Cardiac septum (tissue), 1 donor: ENCODE measurements around the gene LCMT1. TPM values are rescaled to one million over a fixed set of nuclear protein-coding genes. Genes with fewer than 3 reads are reported as not detected.
"Not testable (repeated sequence)": the region's sequence is repeated elsewhere in the genome, so short reads cannot be mapped to it uniquely, and the experiment has no call there.

Experiments used
- DNase-seq: peaks from one replicate; pipeline ENCODE4 v3.0.0-alpha.2; 2020; ENCODE audit warnings: low spot score
- intact Hi-C: fragments of 100-400 bp; cut with DNase I; formaldehyde crosslinking; loops from one replicate; pipeline ENCODE4 v1.14.0; 2022
- total RNA-seq: library from RNA; stranded (reverse); fragmentation: NEBNext Ultra II Directional; extraction: Animal tissue kit (Norgen Biotek cat#: 25700); gene quantifications from one replicate; pipeline ENCODE4 v1.2.1, GENCODE V29; 2021
- donor health status: DM: no; HTN: no; CAD: no.

LCMT1 gene
- total RNA-seq, 1 donor from 2014 or later = 38.7 TPM

DNA sequence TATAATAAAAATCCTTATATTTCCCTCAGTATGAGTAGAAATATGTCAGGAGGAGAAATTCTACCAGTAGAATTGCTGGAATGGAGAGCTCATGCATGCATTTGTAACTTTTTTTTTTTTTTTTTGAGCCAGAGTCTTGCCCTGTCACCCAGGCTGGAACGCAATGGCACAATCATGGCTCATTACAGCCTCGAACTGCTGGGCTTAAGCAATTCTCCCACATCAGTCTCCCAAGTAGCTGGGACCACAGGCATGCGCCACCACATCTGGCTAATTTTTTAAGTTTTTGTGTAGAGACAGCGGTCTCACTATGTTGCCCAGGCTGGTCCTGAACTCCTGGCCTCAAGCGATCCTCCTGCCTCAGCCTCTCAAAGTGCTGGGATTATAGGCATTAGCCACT, 21.2 kb downstream of the LCMT1 start:
- intact Hi-C loops, DNase-seq: not testable (repeated sequence)

DNA sequence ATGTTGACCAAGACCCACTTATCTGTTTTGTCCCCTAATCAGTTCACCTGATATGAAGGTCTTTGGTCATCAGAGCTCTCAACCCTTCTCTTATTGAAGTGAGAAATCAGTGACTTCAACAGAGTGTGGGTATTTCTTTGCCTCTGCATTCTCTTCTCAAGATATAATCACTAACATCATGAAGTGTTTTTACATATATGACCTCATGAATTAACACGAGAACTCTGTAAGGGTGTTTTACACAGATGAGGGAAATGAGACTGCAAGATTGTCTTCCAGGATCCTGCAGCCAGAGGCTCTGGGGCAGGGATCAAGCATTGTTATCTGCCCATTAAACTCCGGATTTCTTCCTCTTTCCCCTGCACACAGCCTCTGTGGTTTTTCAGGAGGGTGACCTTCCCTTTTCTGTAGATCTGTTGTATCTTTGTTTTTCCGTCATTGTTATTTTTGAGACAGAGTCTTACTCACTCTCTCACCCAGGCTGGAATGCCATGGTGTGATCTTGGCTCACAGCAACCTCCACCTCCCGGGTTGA, 22.7 kb downstream of the LCMT1 start:
- intact Hi-C loops = no loop called here
- DNase-seq = no peak

DNA sequence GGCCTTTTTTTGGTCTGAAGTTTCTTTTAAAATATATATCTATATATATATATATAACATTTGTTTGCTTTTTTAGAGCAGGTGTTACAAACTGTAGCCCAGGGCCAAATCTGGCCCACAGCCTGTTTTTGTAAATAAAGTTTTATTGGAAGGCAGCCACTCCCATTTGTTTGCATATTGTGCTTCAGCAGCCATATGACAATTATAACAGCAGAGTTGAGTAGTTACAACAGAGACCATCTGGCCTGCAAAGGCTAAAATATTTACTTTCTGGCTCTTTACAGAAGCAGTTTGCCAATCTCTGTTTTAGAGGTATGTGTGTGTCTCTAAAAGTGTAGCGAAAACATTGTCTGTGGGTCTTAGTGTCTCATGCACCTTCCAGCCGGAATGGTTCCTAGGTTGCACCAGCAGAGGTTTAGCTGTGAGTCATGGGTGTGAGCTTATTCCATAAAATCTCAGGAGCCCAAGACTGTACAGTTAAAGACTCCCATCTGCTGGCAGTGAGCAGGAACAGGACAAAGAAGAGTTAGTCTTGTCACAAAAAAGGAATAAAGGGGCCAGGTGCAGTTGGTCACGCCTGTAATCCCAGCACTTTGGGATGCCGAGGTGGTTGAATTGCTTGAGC, 23.8 kb downstream of the LCMT1 start:
- no peak for DNase-seq
- intact Hi-C loops = no loop called here

DNA sequence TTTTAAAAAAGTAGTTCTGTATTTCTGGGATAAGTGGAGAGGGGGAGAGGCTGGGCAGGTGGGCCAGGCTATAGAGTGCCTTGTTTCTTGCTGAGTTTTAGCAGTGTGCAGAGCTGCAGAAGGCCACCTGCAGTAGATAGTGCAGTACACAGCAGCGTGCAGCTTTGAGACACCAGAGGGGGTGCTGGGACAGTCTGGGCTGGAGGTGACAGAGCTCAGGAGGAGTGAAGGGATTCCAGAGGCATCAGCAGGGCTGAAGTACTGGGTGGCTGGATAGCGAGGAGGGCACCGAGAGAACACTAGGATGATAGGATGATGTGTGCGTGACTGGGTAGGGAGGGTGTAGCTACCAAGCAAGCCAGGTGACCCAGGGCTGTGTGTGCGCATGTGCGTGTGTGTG, 26.6 kb downstream of the LCMT1 start:
- DNase-seq = no peak
- intact Hi-C loops = no loop called here

DNA sequence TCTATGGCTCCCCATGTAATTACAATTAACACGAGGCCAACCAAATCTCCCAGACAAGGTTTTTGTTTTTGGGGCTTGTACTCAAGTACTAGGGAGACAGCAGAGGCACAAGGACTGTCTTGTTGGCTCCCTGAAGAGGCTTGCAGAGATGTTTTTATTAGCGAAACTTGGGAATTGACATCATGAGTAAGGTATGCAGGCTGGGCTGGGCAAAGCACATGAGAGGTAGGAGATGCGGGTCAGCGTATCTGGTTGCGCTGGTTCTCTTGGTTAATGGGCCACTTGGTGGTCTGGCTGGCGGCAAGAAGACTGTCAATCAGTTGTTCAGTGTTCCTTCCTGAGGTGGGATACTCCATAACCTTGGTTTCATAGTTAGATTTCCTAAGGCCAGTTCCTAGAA, 28.9 kb downstream of the LCMT1 start:
- intact Hi-C loops = no loop called here
- no peak for DNase-seq

DNA sequence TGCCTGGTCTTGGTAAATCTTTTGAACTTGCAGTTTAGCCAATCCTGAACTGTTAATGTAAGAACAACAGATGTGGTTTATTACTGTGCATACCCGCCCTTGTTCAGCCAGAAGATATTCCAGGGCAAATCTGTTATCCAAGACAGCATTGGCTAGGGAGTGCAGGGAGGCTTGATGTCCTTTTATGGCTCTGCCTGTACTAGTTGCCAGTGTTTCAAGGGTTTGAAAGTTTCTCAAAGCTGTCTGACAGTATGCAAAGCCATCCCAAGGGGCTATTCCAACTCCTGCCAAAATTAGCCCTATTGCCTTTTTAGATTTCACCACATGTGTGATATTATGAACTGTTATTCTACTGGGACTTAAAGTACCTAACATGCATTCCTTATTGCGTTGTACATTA, 30.1 kb downstream of the LCMT1 start:
- DNase-seq = no peak
- intact Hi-C loops = no loop called here

DNA sequence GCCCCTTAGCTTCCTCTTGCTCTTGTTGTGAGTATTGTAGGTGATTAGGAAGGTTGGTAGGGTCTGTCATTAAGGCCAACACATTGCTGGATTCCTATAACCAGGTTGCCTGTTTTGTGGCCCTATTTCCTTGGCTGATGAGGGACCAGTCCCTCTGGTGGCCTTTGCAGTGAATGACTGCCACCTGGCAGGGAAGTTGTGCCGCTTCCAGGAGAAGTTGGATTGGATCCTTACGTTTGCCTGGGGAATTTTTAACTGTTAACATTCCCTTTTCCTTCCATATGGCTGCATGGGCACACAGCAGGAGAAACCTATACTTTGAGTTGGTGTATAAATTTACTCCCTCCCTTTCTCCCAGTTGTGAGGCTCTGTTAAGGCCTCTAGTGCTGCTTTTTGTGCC, 32.4 kb downstream of the LCMT1 start:
- DNase-seq = no peak
- intact Hi-C loops = no loop called here

DNA sequence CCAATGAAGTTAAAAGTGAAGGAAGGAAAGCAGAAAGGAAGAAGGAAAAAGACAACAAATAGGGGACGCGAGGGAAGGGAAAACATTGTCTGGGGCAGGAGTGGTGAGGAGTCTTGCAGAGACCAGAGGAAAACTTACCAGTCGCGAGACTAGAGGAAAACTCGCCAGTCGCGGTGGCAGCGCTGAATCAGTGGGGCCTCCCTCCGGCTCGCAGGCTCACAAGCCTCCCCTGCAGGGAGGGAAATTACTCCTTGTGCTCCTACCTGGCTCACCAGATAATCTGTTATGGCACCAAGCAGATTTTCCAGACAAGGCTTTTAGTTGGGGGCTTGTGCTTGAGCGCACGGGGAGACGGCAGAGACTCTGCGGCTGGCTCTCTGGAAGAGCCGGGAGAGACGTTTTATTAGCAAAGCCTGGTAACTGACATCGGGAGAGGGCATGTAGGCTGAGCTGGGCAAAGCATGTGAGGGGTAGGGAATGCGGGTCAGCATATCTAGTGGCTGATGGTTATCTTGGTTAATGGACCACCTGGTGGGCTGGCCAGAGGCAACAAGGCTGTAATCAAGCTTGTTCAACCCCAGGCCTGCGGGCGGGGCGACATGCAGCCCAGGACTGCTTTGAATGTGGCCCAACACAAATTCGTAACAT, 37.1 kb downstream of the LCMT1 start:
- intact Hi-C loops = no loop called here
- DNase-seq = no peak

DNA sequence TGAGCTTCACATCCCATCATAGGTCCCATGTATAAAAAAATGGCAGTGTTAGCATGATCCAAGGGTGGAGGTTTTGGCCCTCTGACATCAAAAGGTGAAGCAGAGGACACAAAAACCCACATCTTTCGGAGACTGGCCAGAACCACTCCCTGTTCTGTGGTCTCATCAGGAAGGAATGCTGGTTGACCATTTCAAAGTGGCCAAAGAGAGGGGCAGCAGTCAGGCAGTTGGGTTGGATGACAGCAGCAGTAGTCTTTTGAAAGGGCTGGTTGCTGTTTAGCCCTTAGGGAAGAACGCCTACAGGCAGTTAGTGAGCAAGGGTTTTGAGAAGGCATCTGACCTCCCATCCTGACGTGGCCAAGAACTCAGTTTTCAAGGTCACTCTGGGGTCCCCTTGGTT, 40.5 kb downstream of the LCMT1 start:
- DNase-seq = no peak
- intact Hi-C loops = no loop called here

DNA sequence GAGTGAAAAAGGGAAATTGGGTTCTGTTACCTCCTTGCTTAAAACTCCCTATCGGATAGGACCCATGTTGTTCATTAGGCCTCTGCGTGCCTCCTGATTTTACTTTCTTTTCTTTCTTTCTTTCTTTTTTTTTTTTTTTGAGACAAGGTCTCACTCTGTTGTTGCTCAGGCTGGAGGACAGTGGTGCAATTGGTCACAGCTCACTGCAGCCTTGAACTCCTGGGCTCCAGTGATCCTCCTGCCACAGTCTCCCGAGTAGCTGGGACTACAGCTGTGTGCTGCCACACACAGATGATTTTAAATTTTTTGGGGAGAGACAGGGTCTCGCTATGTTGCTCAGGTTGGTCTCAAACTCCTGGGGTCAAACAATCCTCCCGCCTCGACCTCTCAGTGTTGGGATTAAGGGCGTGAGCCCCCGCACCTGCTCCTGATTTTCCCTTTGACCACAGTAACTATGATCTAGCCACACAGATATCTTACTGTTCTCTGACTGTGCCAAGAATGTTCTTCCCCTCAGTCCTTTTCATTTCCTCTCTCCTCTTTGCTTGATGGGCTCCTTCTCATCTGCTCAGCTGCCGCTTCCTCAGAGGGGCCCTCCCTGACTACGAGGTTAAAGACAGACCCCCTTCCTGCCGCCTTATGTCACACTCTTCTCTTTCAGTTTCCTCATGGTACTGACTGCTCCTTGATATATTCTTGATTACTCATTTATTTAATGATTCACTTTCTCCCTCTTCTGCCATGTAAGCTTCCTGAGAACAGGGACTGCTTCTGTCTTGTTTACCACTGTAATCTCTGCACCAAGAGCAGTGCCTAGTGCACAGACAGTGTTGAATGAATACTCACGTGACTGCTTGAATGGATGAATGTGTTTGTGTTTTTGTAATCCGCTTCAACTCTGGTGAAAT, 44.3 kb downstream of the LCMT1 start:
- intact Hi-C loops = no loop called here

DNA sequence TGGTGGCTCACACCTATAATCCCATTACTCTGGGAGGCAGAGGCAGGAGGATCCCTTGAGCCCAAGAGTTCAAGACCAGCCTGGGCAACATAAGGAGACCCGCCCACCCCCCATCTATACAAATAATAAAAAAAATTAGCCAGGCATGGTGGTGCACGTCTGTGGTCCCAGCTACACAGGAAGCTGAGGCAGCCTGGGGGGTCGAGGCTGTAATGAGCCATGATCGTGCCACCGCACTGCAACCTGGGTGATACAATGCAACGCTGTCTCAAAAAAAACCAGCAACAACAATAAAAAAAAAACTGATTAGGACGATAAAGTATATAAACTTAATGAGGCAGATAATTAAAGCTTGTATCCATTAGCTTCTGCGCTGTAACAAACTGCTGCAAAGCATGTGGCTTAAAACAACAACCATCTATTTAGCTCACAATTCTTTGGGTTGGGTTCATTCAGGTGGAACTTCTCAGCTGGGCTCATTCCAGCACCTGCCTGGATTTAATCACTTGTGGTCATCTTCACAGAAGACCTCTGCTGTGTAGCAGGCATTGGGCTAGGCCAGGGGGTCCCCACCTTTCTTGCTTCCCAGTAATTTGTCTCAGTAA, 45.8 kb downstream of the LCMT1 start:
- no peak for DNase-seq
- intact Hi-C loops = no loop called here

More for the DNA sequence above, 44.3 kb downstream of the LCMT1 start:
- DNase-seq = no peak

DNA sequence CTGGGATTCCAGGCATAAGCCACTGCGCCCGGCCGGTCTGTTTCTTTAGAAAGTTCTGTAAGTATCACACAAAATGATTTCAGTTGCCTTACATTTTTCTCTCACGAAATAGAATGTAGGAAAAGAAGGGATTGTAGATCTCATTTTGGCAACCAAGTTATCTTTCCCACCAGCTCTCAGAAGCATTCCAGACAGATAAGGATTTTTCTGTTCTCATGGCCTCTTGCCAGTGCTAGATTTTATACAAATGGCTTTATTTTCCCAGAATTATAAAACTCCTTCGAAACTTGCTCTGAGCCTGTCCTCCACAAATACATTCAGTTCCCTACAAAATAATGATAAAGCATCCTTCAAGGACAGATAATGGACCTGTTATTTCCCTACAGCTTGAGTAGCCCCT, 46.9 kb downstream of the LCMT1 start:
- intact Hi-C loops = no loop called here
- no peak for DNase-seq

DNA sequence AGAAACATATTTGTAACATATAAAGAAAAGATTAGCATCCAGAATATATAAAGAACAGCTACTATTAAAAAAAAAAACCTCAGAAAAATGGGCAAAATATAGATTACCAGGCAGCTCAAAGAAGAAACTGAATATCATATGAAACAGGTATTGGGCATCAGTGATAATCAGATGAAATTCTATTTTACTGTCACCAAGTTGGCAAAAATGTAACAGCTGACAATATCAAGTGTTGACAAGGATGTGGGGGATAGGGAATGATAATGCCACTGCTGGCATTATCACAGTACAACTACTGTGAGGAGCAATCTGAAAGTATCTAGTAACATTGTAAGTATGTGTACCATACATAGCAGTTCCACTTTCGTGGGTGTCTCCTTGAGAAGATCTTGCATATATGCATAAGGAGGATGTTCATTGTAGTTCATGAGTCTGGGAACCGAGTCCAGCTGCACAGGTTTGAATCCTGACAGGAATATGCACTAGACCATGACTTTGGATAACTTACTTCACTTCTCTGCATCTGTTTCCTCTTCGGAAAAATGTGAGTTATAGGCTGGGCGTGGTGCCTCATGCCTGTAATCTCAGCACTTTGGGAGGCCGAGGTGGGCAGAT, 50.3 kb downstream of the LCMT1 start:
- DNase-seq = no peak
- intact Hi-C loops = no loop called here

DNA sequence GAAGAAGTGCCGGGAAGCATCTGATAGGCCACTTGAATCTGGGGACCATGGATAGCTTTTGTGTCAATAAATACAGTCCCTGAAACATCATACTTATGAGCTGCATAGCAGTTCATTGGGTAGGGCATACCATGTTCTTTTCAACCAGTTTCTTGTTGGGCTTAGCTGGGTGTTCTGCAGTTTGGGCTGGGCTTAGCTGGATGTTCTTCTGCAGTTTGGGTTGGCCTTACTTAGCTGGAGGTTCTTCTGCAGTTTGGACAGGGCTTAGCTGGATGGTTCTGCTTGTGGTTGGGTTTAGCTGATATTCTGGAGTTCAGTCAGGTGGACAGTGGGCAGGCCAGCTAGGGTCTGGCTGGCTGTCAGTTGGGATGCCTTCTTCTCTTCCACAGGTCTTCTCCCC, 52.1 kb downstream of the LCMT1 start:
- intact Hi-C loops = no loop called here
- no peak for DNase-seq

DNA sequence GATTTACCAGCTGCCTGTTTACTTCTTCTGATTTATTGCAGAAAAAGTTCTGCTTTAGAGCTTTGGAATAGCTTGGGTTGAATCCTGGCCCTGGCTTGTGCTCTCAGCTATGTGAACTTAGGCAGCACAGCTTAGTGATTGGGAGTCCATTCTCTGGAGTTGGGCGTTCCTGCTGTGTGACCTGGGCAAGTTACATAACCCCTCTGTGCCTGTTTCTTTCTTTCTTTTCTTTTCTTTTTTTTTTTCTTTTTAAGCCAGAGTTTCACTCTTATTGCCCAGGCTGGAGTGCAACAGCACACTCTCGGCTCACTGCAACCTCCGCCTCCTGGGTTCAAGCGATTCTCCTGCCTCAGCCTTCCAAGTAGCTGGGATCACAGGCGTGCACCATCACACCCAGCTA, 53.7 kb downstream of the LCMT1 start:
- intact Hi-C loops = no loop called here
- no peak for DNase-seq

DNA sequence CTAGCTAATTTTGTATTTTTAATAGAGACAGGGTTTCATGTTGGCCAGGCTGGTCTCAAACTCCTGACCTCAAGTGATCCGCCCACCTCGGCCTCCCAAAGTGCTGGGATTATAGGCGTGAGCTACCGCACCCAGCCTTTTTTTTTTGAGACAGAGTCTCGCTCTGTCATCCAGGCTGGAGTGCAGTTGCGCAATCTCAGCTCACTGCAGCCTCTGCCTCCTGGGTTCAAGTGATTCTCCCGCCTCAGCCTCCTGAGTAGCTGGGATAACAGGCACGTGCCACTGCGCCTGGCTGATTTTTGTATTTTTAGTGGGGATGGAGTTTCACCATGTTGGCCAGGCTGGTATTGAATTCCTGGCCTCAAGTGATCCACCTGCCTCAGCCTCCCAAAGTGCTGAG, 56.4 kb downstream of the LCMT1 start:
- intact Hi-C loops = not testable (repeated sequence)

DNA sequence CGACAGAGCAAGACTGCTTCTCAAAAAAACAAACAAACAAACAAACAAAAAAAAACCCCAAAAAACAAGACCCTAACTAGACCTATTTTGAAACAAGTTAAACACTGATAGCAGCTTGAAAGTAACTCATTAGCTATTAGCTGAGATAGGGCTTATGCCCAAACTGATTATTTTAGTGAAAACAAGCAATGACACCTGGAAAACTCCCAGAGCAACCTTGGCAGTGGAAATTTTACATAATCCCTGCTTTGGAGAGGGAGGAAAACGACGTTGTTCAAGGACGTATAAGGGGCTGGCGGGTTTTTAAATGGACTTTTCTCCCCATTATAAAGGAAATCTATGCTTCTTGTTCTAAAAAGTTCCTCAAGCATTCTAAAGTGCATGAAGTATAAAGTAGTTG, 59.8 kb downstream of the LCMT1 start:
- intact Hi-C loops = no loop called here

More for the DNA sequence above, 56.4 kb downstream of the LCMT1 start:
- DNase-seq = not testable (repeated sequence)

DNA sequence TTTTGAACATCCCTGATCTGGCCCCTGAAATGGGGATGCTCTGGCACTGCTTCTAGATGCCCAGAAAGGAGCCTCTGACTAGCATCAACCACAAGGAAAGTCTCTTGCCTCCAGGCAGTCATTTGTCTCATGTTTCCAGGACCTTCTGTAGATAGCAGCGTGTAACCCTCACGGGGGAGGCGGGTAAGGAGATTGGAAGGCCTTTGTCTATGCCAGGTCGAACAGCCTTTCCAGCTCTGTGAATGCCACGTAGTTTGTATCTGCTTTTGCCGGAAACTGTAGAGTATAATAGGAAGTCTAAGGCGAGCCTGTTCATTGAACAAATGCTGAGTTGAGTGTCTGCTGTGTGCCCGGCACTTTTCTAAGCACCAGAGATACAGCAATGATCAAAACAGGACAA, 61.3 kb downstream of the LCMT1 start:
- intact Hi-C loops = no loop called here
- no peak for DNase-seq

More for the DNA sequence above, 59.8 kb downstream of the LCMT1 start:
- no peak for DNase-seq

DNA sequence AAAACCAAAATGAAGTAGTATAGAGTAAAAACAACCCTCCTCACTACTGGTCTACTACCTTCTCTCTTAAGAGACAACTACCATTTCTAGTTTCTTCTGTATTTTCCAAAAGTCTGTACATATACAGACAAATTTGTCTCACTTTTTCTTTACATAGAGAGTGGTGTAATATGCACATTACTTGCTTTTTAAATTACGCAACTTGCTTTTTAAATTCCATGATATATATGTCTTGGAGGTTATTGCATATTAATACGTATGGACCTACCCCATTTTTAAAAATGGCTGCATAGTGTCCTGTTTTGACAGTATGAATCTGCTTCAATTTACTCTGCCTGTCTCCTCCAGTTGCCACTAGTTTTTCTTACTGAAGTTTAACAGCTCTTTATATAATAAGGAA, 62.7 kb downstream of the LCMT1 start:
- intact Hi-C loops = no loop called here
- no peak for DNase-seq

DNA sequence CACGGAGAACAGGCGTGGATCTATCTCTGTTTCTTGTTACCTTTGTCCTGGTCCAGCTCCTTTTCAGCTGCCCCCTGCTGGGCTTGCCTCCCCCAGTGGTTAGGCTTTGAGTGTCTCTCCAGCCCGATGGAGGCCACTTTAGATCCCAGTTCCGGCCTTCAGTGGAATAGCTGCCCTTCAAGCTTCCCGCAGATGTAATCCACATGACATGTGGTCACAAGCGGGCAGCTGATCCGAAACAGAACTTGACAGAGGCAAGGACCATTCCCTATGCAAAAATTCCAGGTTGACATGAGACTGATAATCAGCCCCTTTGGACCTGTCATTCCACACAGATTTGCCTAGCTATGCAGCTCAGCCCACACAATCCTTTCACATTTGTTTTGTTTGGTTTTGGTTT, 64.6 kb downstream of the LCMT1 start:
- DNase-seq = no peak
- intact Hi-C loops = no loop called here
